ENCODE measurements around the gene AP3S2. TPM values are rescaled to one million over a fixed set of nuclear protein-coding genes. Genes with fewer than 3 reads are reported as not detected.
A peak's percentile ranks its signal among the peaks of the same experiment; 100 is the strongest.

Gene AP3S2
- total and polyA plus RNA-seq, 2 of the 4 experiments (the other 2 are of a cell fraction): 12.6 to 34.1 TPM

- TF ChIP-seq FOS (IDR thresholded peaks at IDR 0.05; ENCODE audit: low read depth, low read length) (no peak), SMC3 (IDR thresholded peaks at IDR 0.05; ENCODE audit: low read depth, low read length) (peak; percentile 98)
Measured at GRCh38 chr15:89874926-89875564, 18.7 kb downstream of the AP3S2 start (continued).

- Histone ChIP-seq H3K4me2 (ENCODE audit: low read depth, low read length) (no peak overlapping the region), H3K9me1 (ENCODE audit: insufficient read depth, low read length) (0 out of 2 replicates have a peak, but pooled peaks cover 3% of the 10 kb centered on the region), H2BK15ac (ENCODE audit: low read depth, low read length) (no peak overlapping the region), H2BK120ac (ENCODE audit: low read depth, low read length) (no peak overlapping the region), H2AFZ (replicated peaks; ENCODE audit: low read length, poor library complexity) (no peak overlapping the region), H3K9ac (ENCODE audit: low read depth, low read length) (no peak overlapping the region), H3K4ac (ENCODE audit: low read depth, low read length) (no peak overlapping the region), H3K56ac (ENCODE audit: extremely low read depth, insufficient read depth, low read length) (no peak overlapping the region), H3K9me3 (ENCODE audit: control insufficient read depth, insufficient read depth, low read length) (no peaks in the 10 kb centered on the region), H3K23ac (ENCODE audit: low read depth, low read length) (no peak overlapping the region), H2AK5ac (ENCODE audit: low read depth, low read length) (no peak overlapping the region), H4K91ac (ENCODE audit: insufficient read depth, low read depth, low read length) (no peak overlapping the region), H4K20me1 (ENCODE audit: insufficient read depth, low read length) (no peaks in the 10 kb centered on the region), H4K5ac (ENCODE audit: low read depth, low read length) (no peak overlapping the region), H3K4me1 (ENCODE audit: control insufficient read depth, insufficient read depth, low read length) (no peaks in the 10 kb centered on the region), H3K14ac (replicated peaks; ENCODE audit: low read depth, low read length) (no peak overlapping the region), H2BK5ac (ENCODE audit: low read depth, low read length, poor library complexity, severe bottlenecking) (no peak overlapping the region), H4K8ac (ENCODE audit: low read depth in 2 of 2, low read length in 2 of 2) (no peak overlapping the region), H3K27ac (ENCODE audit: insufficient read depth, low read length) (no peak overlapping the region), H3K36me3 (ENCODE audit: control insufficient read depth, insufficient read depth, low read length) (peaks cover 6% of the 10 kb centered on the region), H2AK9ac (replicated peaks; ENCODE audit: low read depth, low read length, poor library complexity) (no peak overlapping the region), H3K18ac (ENCODE audit: low read depth, low read length) (no peak overlapping the region), H3K79me1 (ENCODE audit: low read depth in 1 of 2, low read length in 2 of 2) (peaks cover 0 to 11% of the 10 kb centered on the region in 2 experiments; a peak in 1 of 4 replicates), H2BK20ac (ENCODE audit: low read depth, low read length) (no peak overlapping the region), H3K4me3 (ENCODE audit: insufficient read depth, low read depth, low read length) (no peak overlapping the region), H3K27me3 (ENCODE audit: control insufficient read depth, insufficient read depth, low read length) (no peaks in the 10 kb centered on the region)
- ATAC-seq (ENCODE audit: low read depth) (no peak), DNase-seq (no peak)
- ChIA-PET CTCF (no interaction called here), POLR2A (ENCODE audit: unreplicated experiment) (no interaction called here)
- no CpG with 5 or more reads among the region's 4 CpGs for WGBS, 2 experiments (ENCODE audit: extremely low coverage in 2 of 2, insufficient read length in 1 of 2)
- intact Hi-C loops (cut with micrococcal nuclease) (no loop called here), dilution Hi-C loops (cut with HindIII; ENCODE audit: low sequenced_read_pairs, unreplicated experiment) (loop anchor here (25.0 kb wide), 1 partner anchor 108 kb away; the partner anchor contains the start of gene MESP1), in situ Hi-C loops (cut with MboI; ENCODE audit: low sequenced_read_pairs) (no loop called here)
- no peak for TF ChIP-seq CHD1 (IDR thresholded peaks at IDR 0.05; ENCODE audit: low read depth, low read length)
- TF ChIP-seq SMC3 (IDR thresholded peaks at IDR 0.05; ENCODE audit: low read depth, low read length): no peak
- no peak for TF ChIP-seq FOS (IDR thresholded peaks at IDR 0.05; ENCODE audit: low read depth, low read length)
- no peak for TF ChIP-seq NFE2L2 (IDR thresholded peaks at IDR 0.05; ENCODE audit: low read depth, low read length)
- TF ChIP-seq, protein P1, sequence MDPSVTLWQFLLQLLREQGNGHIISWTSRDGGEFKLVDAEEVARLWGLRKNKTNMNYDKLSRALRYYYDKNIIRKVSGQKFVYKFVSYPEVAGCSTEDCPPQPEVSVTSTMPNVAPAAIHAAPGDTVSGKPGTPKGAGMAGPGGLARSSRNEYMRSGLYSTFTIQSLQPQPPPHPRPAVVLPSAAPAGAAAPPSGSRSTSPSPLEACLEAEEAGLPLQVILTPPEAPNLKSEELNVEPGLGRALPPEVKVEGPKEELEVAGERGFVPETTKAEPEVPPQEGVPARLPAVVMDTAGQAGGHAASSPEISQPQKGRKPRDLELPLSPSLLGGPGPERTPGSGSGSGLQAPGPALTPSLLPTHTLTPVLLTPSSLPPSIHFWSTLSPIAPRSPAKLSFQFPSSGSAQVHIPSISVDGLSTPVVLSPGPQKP (IDR thresholded peaks at IDR 0.05; ENCODE audit: borderline replicate concordance, low read depth, low read length): no peak
- TF ChIP-seq RAD21 (IDR thresholded peaks at IDR 0.05; ENCODE audit: low read length): no peak
- no peak for TF ChIP-seq MAZ (IDR thresholded peaks at IDR 0.05; ENCODE audit: borderline replicate concordance, low read depth, low read length)
- no peak for TF ChIP-seq MXI1 (IDR thresholded peaks at IDR 0.05; ENCODE audit: borderline replicate concordance, low read depth, low read length)
- BruUV-seq (replicated peaks): no TSS peak
Measured at GRCh38 chr15:89870688-89871288, 23.0 kb downstream of the AP3S2 start.
